ENCODE results near the gene RAB7B. TPM values are rescaled to one million over a fixed set of nuclear protein-coding genes. Genes with fewer than 3 reads are reported as not detected.

RAB7B gene
- total and polyA plus RNA-seq, 4 experiments from 2014 or later = 0.78 to 1.2 TPM; not detected in 2

DNA sequence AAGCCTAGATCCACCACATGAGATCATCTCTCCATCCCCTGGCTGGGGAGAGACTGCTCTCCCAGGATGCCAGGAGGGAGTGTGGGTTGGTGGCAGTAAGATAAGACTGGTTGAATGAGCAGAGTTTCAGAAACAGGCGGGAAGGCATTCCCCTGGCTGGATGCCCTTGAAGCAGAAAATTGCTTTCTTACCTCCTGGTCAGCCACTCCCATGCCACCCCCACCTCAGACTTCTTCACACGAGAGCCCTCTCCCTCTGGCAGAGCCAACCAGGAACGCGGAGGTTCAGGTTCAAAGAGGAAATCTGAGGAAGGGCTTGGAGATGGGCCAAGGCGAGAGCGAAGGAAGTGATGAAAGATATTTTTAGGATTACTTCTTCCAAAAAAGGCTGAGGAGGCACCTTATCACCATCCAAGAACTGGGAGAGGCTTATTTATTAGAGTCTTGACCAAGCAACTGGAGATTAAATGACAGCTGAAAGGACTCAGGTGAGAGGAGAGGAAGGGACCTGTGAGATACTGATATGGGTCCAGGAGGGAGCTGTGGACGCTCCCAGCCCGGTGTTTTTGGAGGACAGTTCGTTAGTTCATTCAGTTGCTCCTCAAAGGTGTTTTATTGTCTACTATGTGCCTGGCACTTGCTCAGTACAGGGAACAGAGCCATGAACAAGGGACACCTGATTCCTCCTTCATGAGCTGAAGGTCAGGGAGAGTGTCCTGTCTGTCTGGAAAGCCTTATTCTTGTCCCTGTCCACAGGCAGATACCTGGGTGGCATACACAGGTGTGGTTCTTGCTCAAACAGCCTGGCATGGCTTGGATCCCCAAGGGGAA, 41.0 kb downstream of the RAB7B start:
- ChIA-PET POLR2A (ENCODE audit: partially characterized antibody) (no interaction called here), CTCF (ENCODE audit: partially characterized antibody) (interaction anchor here (0.8 to 1.2 kb wide), 2 partner anchors 15 kb away, joined by 4 to 5 read pairs; no protein-coding TSS in a partner anchor)
- Mint-ChIP-seq H3K27me3 (peaks cover 8 to 10% of the 10 kb centered on the region in 2 donors), H3K27ac (peak overlapping the region in 1 of 7 donors; percentile 22), H3K9me3 (no peaks in the 10 kb centered on the region), H3K4me3 (no peak overlapping the region), H3K4me1 (no peaks in the 10 kb centered on the region), H3K36me3 (no peaks in the 10 kb centered on the region)
- no peak for DNase-seq
- Histone ChIP-seq H3K9me3 (ENCODE audit: control insufficient read depth in 1 of 2, low read length in 2 of 2) (no peaks in the 10 kb centered on the region), H3K4me3 (ENCODE audit: low read length in 2 of 2) (no peak overlapping the region), H3K4me1 (ENCODE audit: insufficient read depth, low read length) (no peaks in the 10 kb centered on the region), H3K36me3 (ENCODE audit: insufficient read depth, low read length) (no peaks in the 10 kb centered on the region), H3K27ac (ENCODE audit: low read depth, low read length) (no peak overlapping the region), H3K27me3 (ENCODE audit: insufficient read depth, low read length) (no peaks in the 10 kb centered on the region)
- intact Hi-C loops (cut with micrococcal nuclease) = no loop called here

DNA sequence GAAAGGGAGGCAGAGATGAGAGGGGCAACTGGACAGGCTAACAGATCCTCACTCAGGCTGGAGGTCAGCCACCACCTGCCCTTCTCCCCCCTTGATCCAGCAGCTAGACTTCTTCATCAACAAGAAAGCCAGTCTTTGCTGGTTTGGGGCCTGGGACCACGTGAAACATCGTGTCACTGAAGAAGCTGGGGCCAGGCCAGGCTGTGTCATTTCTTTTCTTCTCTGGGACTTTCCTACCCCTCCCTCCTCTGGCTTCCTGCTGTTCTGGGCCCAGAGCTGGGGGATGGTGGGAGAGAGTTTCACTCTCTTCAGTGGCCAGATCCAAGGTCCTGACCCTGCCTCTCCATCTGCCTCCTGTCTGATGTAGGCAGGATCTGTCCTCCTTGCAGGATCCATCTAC, 41.8 kb downstream of the RAB7B start:
- no peak overlapping the region for H3K4me3 ChIP-seq (ENCODE audit: low read length in 2 of 2)
- Mint-ChIP-seq H3K4me3 (no peak overlapping the region), H3K27ac (no peak overlapping the region), H3K36me3 (no peaks in the 10 kb centered on the region), H3K4me1 (no peaks in the 10 kb centered on the region), H3K27me3 (peaks cover 8 to 10% of the 10 kb centered on the region in 2 donors), H3K9me3 (no peaks in the 10 kb centered on the region)
- ChIA-PET POLR2A (ENCODE audit: partially characterized antibody) (no interaction called here), CTCF (ENCODE audit: partially characterized antibody) (interaction anchor here (0.8 kb wide), 1 partner anchor 16 kb away, joined by 5 read pairs; no protein-coding TSS in a partner anchor)
- intact Hi-C loops (cut with micrococcal nuclease) = no loop called here
- H3K4me1 ChIP-seq (ENCODE audit: insufficient read depth, low read length) = no peaks in the 10 kb centered on the region
- DNase-seq = no peak
- H3K27ac ChIP-seq (ENCODE audit: low read depth, low read length) = no peak overlapping the region
- H3K27me3 ChIP-seq (ENCODE audit: insufficient read depth, low read length) = no peaks in the 10 kb centered on the region
- no peaks in the 10 kb centered on the region for H3K9me3 ChIP-seq (ENCODE audit: control insufficient read depth in 1 of 2, low read length in 2 of 2)
- no peaks in the 10 kb centered on the region for H3K36me3 ChIP-seq (ENCODE audit: insufficient read depth, low read length)

DNA sequence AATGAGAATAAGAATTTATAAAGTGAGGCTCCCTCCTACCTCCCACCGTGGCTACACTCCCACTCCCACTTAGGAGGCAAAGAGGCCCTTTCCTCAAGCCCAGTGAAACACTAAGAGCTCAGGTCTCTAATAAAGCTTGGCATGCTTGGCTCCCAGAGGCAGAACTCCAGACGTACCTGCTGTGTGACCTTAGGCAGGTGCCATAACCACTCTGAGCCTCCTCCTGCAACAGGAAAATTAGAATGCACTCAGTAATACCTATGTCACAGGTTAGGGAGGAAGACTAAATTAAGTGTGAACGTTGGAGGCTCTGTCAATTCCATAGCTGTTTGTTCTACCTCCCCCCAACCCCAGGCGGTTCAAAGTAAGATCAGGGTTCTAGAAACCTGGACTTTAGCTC, 43.4 kb downstream of the RAB7B start:
- no peaks in the 10 kb centered on the region for H3K36me3 ChIP-seq (ENCODE audit: insufficient read depth, low read length)
- no peaks in the 10 kb centered on the region for H3K4me1 Mint-ChIP-seq
- H3K27ac ChIP-seq (ENCODE audit: low read depth, low read length) = no peak overlapping the region
- H3K9me3 Mint-ChIP-seq = no peaks in the 10 kb centered on the region
- H3K27me3 Mint-ChIP-seq = peaks cover 8 to 10% of the 10 kb centered on the region in 2 donors
- no peak for DNase-seq
- H3K4me1 ChIP-seq (ENCODE audit: insufficient read depth, low read length) = no peaks in the 10 kb centered on the region
- ChIA-PET CTCF (ENCODE audit: partially characterized antibody) (interaction anchor here (1.4 to 3.0 kb wide), 2 partner anchors 8 to 18 kb away, joined by 5 to 14 read pairs; no protein-coding TSS in a partner anchor), POLR2A (ENCODE audit: partially characterized antibody) (no interaction called here)
- intact Hi-C loops (cut with micrococcal nuclease) = no loop called here
- H3K36me3 Mint-ChIP-seq = no peaks in the 10 kb centered on the region
- H3K27ac Mint-ChIP-seq = no peak overlapping the region
- H3K4me3 Mint-ChIP-seq = no peak overlapping the region
- H3K4me3 ChIP-seq (ENCODE audit: low read length in 2 of 2) = no peak overlapping the region
- H3K27me3 ChIP-seq (ENCODE audit: insufficient read depth, low read length) = no peaks in the 10 kb centered on the region
- H3K9me3 ChIP-seq (ENCODE audit: control insufficient read depth in 1 of 2, low read length in 2 of 2) = no peaks in the 10 kb centered on the region

DNA sequence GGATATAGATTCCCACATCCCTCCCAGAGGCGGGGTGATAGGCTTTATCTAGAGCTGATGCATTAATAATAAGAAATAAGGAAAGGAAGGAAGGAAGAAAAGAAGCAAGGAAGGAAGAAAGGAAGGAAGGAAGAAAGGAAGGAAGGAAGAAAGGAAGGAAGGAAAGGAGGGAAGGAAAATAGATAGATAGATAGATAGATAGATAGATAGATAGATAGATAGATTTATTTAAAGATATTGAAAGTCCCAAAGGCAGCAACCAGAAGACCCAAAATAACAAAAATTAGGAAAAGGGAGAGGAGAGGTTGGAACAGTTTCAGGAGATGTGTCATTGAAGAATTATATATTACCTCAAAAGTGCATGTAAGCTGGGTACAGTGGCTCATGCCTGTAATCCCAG, 47.7 kb downstream of the RAB7B start:
- Histone ChIP-seq H3K4me3 (ENCODE audit: low read length in 2 of 2) (no peak overlapping the region), H3K27ac (ENCODE audit: low read depth, low read length) (no peak overlapping the region), H3K36me3 (ENCODE audit: insufficient read depth, low read length) (no peaks in the 10 kb centered on the region), H3K27me3 (ENCODE audit: insufficient read depth, low read length) (no peaks in the 10 kb centered on the region), H3K9me3 (ENCODE audit: control insufficient read depth in 1 of 2, low read length in 2 of 2) (no peaks in the 10 kb centered on the region), H3K4me1 (ENCODE audit: insufficient read depth, low read length) (no peaks in the 10 kb centered on the region)
- ChIA-PET CTCF (ENCODE audit: partially characterized antibody) (interaction anchor here (1.5 kb wide), 1 partner anchor 22 kb away, joined by 5 read pairs; no protein-coding TSS in a partner anchor), POLR2A (ENCODE audit: partially characterized antibody) (no interaction called here)
- peaks cover 0 to 2% (median 0%) of the 10 kb centered on the region in 8 donors for H3K9me3 Mint-ChIP-seq
- H3K36me3 Mint-ChIP-seq = no peaks in the 10 kb centered on the region
- peaks cover 6 to 7% of the 10 kb centered on the region in 2 donors for H3K27me3 Mint-ChIP-seq
- peak overlapping the region in 1 of 8 donors; percentile 15 for H3K4me3 Mint-ChIP-seq
- H3K27ac Mint-ChIP-seq = peak overlapping the region in 1 of 7 donors; percentile 61
- no peaks in the 10 kb centered on the region for H3K4me1 Mint-ChIP-seq
- intact Hi-C loops (cut with micrococcal nuclease) = no loop called here
- DNase-seq = no peak

DNA sequence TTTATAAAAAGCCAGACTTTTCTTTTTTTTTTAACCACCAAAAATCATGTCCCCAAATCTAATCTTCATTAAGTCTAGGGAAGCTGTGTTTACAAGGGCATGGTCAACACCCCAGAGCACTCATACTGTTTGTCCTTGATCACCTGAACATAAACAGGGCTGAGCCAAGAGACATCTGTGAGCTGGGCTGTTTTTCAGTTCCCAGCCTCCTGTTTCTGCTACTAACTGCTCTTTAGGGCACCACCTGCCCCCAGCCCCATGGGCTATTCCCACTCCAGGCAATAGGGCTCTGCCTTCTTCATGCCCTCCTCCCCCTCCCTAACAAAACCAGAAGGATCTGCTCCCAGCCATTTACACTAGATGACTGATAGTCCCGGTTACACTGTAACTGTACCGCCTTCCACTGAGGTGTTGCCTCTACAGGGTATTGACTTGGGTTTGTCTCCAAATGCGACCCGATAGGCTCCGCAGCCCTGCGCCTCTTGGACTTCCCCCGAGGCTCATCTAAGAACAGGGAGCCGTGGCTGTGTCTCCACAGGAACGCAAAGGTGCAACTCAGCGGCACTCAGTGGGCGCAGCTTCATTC, 48.3 kb downstream of the RAB7B start:
- Histone ChIP-seq H3K27me3 (ENCODE audit: insufficient read depth, low read length) (no peaks in the 10 kb centered on the region), H3K4me3 (ENCODE audit: low read length in 2 of 2) (no peak overlapping the region), H3K36me3 (ENCODE audit: insufficient read depth, low read length) (no peaks in the 10 kb centered on the region), H3K9me3 (ENCODE audit: control insufficient read depth in 1 of 2, low read length in 2 of 2) (no peaks in the 10 kb centered on the region), H3K27ac (ENCODE audit: low read depth, low read length) (no peak overlapping the region), H3K4me1 (ENCODE audit: insufficient read depth, low read length) (no peaks in the 10 kb centered on the region)
- no peaks in the 10 kb centered on the region for H3K4me1 Mint-ChIP-seq
- H3K27ac Mint-ChIP-seq = no peak overlapping the region
- H3K36me3 Mint-ChIP-seq = no peaks in the 10 kb centered on the region
- peaks cover 0 to 2% (median 0%) of the 10 kb centered on the region in 8 donors for H3K9me3 Mint-ChIP-seq
- intact Hi-C loops (cut with micrococcal nuclease) = no loop called here
- ChIA-PET POLR2A (ENCODE audit: partially characterized antibody) (no interaction called here), CTCF (ENCODE audit: partially characterized antibody) (interaction anchor here (1.5 kb wide), 1 partner anchor 22 kb away, joined by 5 read pairs; no protein-coding TSS in a partner anchor)
- peaks cover 6% of the 10 kb centered on the region in 2 donors for H3K27me3 Mint-ChIP-seq
- peak overlapping the region in 1 of 8 donors; percentile 15 for H3K4me3 Mint-ChIP-seq
- DNase-seq = no peak

DNA sequence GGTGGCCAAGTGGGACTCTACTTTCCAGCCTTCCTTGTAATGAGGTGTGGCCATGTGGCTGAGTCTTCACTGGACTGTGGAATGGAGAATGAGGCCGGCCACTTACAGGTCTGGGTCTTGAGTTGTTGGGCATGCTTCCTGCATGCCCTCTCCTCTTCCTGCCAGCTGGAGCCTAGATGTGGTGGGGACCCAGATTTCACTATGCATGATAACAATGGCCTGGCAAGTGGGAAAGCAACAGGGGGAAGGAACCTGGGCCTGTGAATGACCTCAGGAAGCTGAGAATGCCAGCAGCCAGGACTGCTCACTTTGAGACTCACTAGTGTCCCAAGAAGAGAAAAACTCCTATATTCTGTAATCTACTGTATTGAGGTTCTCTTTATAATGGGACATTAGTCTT, 51.4 kb downstream of the RAB7B start:
- peaks cover 0 to 4% of the 10 kb centered on the region in 2 donors for H3K27me3 Mint-ChIP-seq
- H3K27ac ChIP-seq (ENCODE audit: low read depth, low read length) = no peak overlapping the region
- no peak for DNase-seq
- no peak overlapping the region for H3K4me3 Mint-ChIP-seq
- no peaks in the 10 kb centered on the region for H3K27me3 ChIP-seq (ENCODE audit: insufficient read depth, low read length)
- no peaks in the 10 kb centered on the region for H3K9me3 ChIP-seq (ENCODE audit: control insufficient read depth in 1 of 2, low read length in 2 of 2)
- peaks cover 0 to 2% (median 0%) of the 10 kb centered on the region in 8 donors for H3K9me3 Mint-ChIP-seq
- no peaks in the 10 kb centered on the region for H3K4me1 ChIP-seq (ENCODE audit: insufficient read depth, low read length)
- ChIA-PET POLR2A (ENCODE audit: partially characterized antibody) (no interaction called here), CTCF (ENCODE audit: partially characterized antibody) (interaction anchor here (1.0 to 1.6 kb wide), 2 partner anchors 9 to 26 kb away, joined by 4 to 5 read pairs; no protein-coding TSS in a partner anchor)
- no peaks in the 10 kb centered on the region for H3K36me3 ChIP-seq (ENCODE audit: insufficient read depth, low read length)
- H3K4me3 ChIP-seq (ENCODE audit: low read length in 2 of 2) = no peak overlapping the region
- intact Hi-C loops (cut with micrococcal nuclease) = no loop called here
- H3K4me1 Mint-ChIP-seq = no peaks in the 10 kb centered on the region
- no peak overlapping the region for H3K27ac Mint-ChIP-seq
- no peaks in the 10 kb centered on the region for H3K36me3 Mint-ChIP-seq

DNA sequence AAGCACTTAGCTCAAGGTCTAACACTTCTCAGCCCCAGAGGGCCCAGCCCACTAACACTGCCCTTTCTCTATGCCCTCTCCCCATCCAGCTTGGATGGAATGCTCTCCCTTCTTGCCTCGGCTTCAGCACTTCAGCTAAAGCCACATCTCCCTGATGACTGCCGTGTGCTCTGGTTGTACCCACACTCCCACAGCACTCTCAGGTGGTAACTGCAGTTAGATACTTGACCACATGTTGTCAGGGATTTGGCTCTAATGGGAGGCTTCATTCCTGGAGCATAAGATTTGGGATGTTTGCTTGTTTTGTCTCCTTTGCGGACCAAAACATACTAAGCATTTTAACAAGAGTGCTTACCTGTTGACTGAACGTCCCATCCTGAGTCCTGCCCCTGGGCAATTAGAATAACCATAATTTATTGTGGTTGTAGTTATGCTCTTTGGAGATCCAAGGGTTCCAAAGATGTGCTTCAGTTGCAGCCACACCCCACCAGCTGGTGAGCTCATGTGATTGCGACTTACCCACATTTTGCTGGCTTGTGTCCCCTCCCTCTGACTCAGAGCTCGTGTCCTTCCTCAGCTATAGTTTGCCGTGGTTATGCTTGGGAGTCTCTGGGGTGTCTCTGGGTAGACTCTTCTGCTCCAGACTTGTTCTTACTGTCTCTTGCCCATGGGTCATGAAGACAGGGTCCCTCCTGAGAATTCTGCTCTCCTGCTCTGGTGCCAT, 52.2 kb downstream of the RAB7B start:
- Histone ChIP-seq H3K27me3 (ENCODE audit: insufficient read depth, low read length) (no peaks in the 10 kb centered on the region), H3K36me3 (ENCODE audit: insufficient read depth, low read length) (no peaks in the 10 kb centered on the region), H3K9me3 (ENCODE audit: control insufficient read depth in 1 of 2, low read length in 2 of 2) (no peaks in the 10 kb centered on the region), H3K4me1 (ENCODE audit: insufficient read depth, low read length) (no peaks in the 10 kb centered on the region), H3K27ac (ENCODE audit: low read depth, low read length) (no peak overlapping the region), H3K4me3 (ENCODE audit: low read length in 2 of 2) (no peak overlapping the region)
- Mint-ChIP-seq H3K4me3 (no peak overlapping the region), H3K4me1 (no peaks in the 10 kb centered on the region), H3K9me3 (peaks cover 0 to 2% (median 0%) of the 10 kb centered on the region in 8 donors), H3K27ac (no peak overlapping the region), H3K36me3 (no peaks in the 10 kb centered on the region), H3K27me3 (peaks cover 3 to 7% of the 10 kb centered on the region in 2 donors)
- no peak for DNase-seq
- intact Hi-C loops (cut with micrococcal nuclease) = no loop called here
- POLR2A ChIA-PET (ENCODE audit: partially characterized antibody) = no interaction called here
- CTCF ChIA-PET (ENCODE audit: partially characterized antibody) = interaction anchor here (1.0 to 1.6 kb wide), 3 partner anchors 9 to 159 kb away, joined by 4 to 5 read pairs (median 4); no protein-coding TSS in a partner anchor

Measured in CD4-positive, alpha-beta memory T cell (primary cell).